Neutrophil (primary cell): Measurements from ENCODE around the gene PLBD2.

Experiments used
- H3K27ac ChIP-seq: fragments of 200-600 bp; sonication (generic); 2 replicates; pipeline ENCODE4 v1.5.1; 2016; ENCODE audit warnings: mild to moderate bottlenecking, moderate library complexity
- H3K27me3 ChIP-seq: fragments of 200-600 bp; sonication (generic); 2 replicates; pipeline ENCODE4 v1.6.0; 2016; ENCODE audit warnings: mild to moderate bottlenecking
- H3K36me3 ChIP-seq: fragments of 200-600 bp; sonication (generic); 2 replicates; pipeline ENCODE4 v1.5.1; 2017
- H3K4me1 ChIP-seq, 2 experiments: fragments of 200-600 bp in 1 of 2; sonication (generic) in 1 of 2; 1 replicate in 1 of 2; 2 replicates in 1 of 2; pipeline versions ENCODE4 v1.5.1 to v1.6.1; 2013 to 2016; ENCODE audit warnings: low read depth in 1 of 2, low read length in 1 of 2, mild to moderate bottlenecking in 1 of 2, moderate library complexity in 1 of 2; ENCODE audit not compliant: control insufficient read depth in 1 of 2, insufficient read depth in 1 of 2
- H3K4me3 ChIP-seq, 2 experiments: fragments of 200-600 bp in 1 of 2; sonication (generic) in 1 of 2; 1 replicate in 1 of 2; 2 replicates in 1 of 2; pipeline ENCODE4 v1.5.1; 2013 to 2016; ENCODE audit warnings: low read depth in 1 of 2, low read length in 1 of 2, mild to moderate bottlenecking in 1 of 2, moderate library complexity in 1 of 2
- H3K9me3 ChIP-seq: fragments of 200-600 bp; sonication (generic); 2 replicates; pipeline ENCODE4 v1.5.1; 2016
- CTCF ChIP-seq: fragments of 200-600 bp; sonication (generic); IDR thresholded peaks from 2 replicates; pipeline ENCODE4 v1.5.1; 2016; ENCODE audit warnings: antibody characterized with exemption

Gene PLBD2

GRCh38 chr12:113339540-113339939 lies 18.8 kb upstream of the PLBD2 start:
- Histone ChIP-seq H3K9me3 (no peaks in the 10 kb centered on the region), H3K27me3 (no peaks in the 10 kb centered on the region), H3K4me1 (peaks cover 8 to 17% of the 10 kb centered on the region in 2 experiments), H3K27ac (no peak overlapping the region), H3K4me3 (no peak overlapping the region), H3K36me3 (no peaks in the 10 kb centered on the region)
- no peak for TF ChIP-seq CTCF

- H3K36me3 ChIP-seq, result no peaks in the 10 kb centered on the region
- no peak for TF ChIP-seq CTCF
These were observed 18.3 kb upstream of the PLBD2 start for GRCh38 chr12:113340061-113340460.

GRCh38 chr12:113341535-113341934 lies 16.9 kb upstream of the PLBD2 start:
- H3K36me3 ChIP-seq, result no peaks in the 10 kb centered on the region
- no peak overlapping the region for H3K4me3 ChIP-seq
- no peak for TF ChIP-seq CTCF
- H3K27me3 ChIP-seq, result no peaks in the 10 kb centered on the region
- no peak overlapping the region for H3K27ac ChIP-seq
- H3K4me1 ChIP-seq, result no peaks in the 10 kb centered on the region
- H3K9me3 ChIP-seq, result no peaks in the 10 kb centered on the region

More at GRCh38 chr12:113340061-113340460, 18.3 kb upstream of the PLBD2 start:
- Histone ChIP-seq H3K27ac (no peak overlapping the region), H3K4me3 (no peak overlapping the region), H3K4me1 (peaks cover 5 to 12% of the 10 kb centered on the region in 2 experiments), H3K27me3 (no peaks in the 10 kb centered on the region), H3K9me3 (no peaks in the 10 kb centered on the region)

GRCh38 chr12:113345318-113345717 lies 13.1 kb upstream of the PLBD2 start:
- Histone ChIP-seq H3K27me3 (no peaks in the 10 kb centered on the region), H3K36me3 (no peaks in the 10 kb centered on the region), H3K27ac (no peak overlapping the region), H3K4me1 (no peaks in the 10 kb centered on the region), H3K4me3 (no peak overlapping the region), H3K9me3 (no peaks in the 10 kb centered on the region)
- no peak for TF ChIP-seq CTCF

GRCh38 chr12:113346353-113346752 lies 12.0 kb upstream of the PLBD2 start:
- H3K27me3 ChIP-seq, result no peaks in the 10 kb centered on the region
- H3K9me3 ChIP-seq, result no peaks in the 10 kb centered on the region
- no peak overlapping the region for H3K27ac ChIP-seq
- no peaks in the 10 kb centered on the region for H3K36me3 ChIP-seq
- no peak for TF ChIP-seq CTCF
- no peak overlapping the region for H3K4me3 ChIP-seq
- no peaks in the 10 kb centered on the region for H3K4me1 ChIP-seq

GRCh38 chr12:113347107-113347506 lies 11.3 kb upstream of the PLBD2 start:
- TF ChIP-seq CTCF, result no peak

More at GRCh38 chr12:113347107-113347506, 11.3 kb upstream of the PLBD2 start:
- no peaks in the 10 kb centered on the region for H3K27me3 ChIP-seq
- no peaks in the 10 kb centered on the region for H3K9me3 ChIP-seq
- no peak overlapping the region for H3K4me3 ChIP-seq
- H3K36me3 ChIP-seq, result no peaks in the 10 kb centered on the region
- H3K4me1 ChIP-seq, result no peaks in the 10 kb centered on the region
- H3K27ac ChIP-seq, result no peak overlapping the region
